ENCODE data around the gene FRMD4B.

DNA sequence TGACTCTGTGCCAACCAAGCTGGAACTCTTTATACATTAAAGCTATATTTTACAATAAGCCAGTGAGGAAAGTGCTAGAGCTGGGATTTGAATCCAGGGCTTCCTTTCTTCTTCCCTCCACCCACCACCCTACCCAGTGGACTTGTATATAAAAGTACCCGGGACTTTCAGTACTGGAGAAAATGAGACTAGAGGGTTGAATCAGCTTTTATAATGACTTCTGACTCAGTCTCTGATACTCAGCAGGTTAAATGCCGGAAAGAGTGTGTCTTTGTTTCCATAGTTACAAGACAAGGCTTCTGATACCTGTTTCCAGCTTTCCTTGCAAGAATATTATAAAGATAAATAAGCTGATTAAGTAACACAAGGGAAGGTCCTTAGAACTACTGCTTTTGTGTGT lies 80.9 kb downstream of the FRMD4B start:
- no peak for TF ChIP-seq POLR2AphosphoS5 (IDR thresholded peaks at IDR 0.05)
- TF ChIP-seq POLR2A (IDR thresholded peaks at IDR 0.05; ENCODE audit: low read depth), result no peak

Data from esophagus muscularis mucosa (tissue), 2 donors.